Thymus (tissue), 11 donors: ENCODE data around the gene UNC13B. TPM values are rescaled to one million over a fixed set of nuclear protein-coding genes. Genes with fewer than 3 reads are reported as not detected.

Source experiments
- DNase-seq, 9 donors: peaks; one replicate each; pipeline ENCODE4 v3.0.0-alpha.2; 2013; ENCODE audit warnings: low spot score in 9 of 9, low read depth in 6 of 9, missing footprints in 1 of 9
- H3K27ac ChIP-seq, 2 donors: one replicate each; pipeline ENCODE4 v1.5.1; 2013; ENCODE audit warnings: control low read depth in 1 of 2, low read depth in 1 of 2, low read length in 1 of 2, mild to moderate bottlenecking in 1 of 2, moderate library complexity in 1 of 2
- H3K27me3 ChIP-seq, 2 donors: one replicate each; pipeline ENCODE4 v1.5.1; 2013; ENCODE audit warnings: low read length in 1 of 2; ENCODE audit not compliant: control insufficient read depth in 2 of 2, insufficient read depth in 1 of 2
- H3K36me3 ChIP-seq, 2 donors: one replicate each; pipeline ENCODE4 v1.5.1; 2013; ENCODE audit warnings: low read length in 1 of 2, mild to moderate bottlenecking in 1 of 2, moderate library complexity in 1 of 2; ENCODE audit not compliant: control insufficient read depth in 2 of 2, insufficient read depth in 2 of 2
- H3K4me1 ChIP-seq, 2 donors: one replicate each; pipeline ENCODE4 v1.5.1; 2013; ENCODE audit warnings: low read length in 2 of 2; ENCODE audit not compliant: control insufficient read depth in 2 of 2, insufficient read depth in 2 of 2
- H3K4me3 ChIP-seq, 2 donors: one replicate each; pipeline ENCODE4 v1.5.1; 2013; ENCODE audit warnings: low read length in 2 of 2, control low read depth in 1 of 2, mild to moderate bottlenecking in 1 of 2
- H3K9me3 ChIP-seq, 2 donors: one replicate each; pipeline ENCODE4 v1.5.1; 2013; ENCODE audit warnings: low read length in 1 of 2, mild to moderate bottlenecking in 1 of 2; ENCODE audit not compliant: control insufficient read depth in 2 of 2, insufficient read depth in 1 of 2
- WGBS: extraction: QIAGEN DNeasy Blood & Tissue Kit; methylation state at CpG from one replicate; pipeline ENCODE4 v1.1.7; 2013; 5-methylcytosine and 5-hydroxymethylcytosine counted together
- polyA plus RNA-seq: library from polyadenylated mRNA; stranded (reverse); fragments of 200-250 nt; gene quantifications from one replicate; pipeline ENCODE4 v1.2.3, GENCODE V29; 2013
- total RNA-seq: library from RNA; stranded (reverse); fragments of 120-200 nt; gene quantifications from one replicate; pipeline ENCODE4 v1.2.4, GENCODE V29; 2013
- donor health status: healthy.

Gene UNC13B
- total and polyA plus RNA-seq, 2 donors, result 3.5 to 6.9 TPM

DNA sequence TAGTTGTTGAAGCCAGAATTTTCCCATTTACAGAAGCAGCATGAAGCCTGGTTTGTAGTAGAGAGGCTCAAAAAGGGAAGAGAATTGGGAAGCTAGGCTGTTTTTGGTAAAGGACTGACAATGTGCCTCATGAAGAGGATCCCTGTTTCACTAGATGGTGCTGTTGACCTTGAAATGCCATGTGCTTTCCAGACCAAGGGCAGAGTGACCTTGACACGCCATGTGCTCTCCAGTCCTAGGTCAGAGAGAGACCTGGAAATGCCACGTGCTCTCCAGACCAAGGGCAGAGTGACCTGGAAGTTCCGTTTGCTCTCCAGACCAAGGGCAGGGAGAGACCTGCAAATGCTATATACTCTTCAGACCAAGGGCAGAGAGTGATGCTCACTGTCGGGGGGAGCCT is 32.0 kb downstream of the UNC13B start:
- Histone ChIP-seq H3K4me1 (no peaks in the 10 kb centered on the region), H3K9me3 (peaks cover 0 to 19% of the 10 kb centered on the region in 2 donors), H3K27me3 (no peaks in the 10 kb centered on the region), H3K27ac (no peak overlapping the region), H3K36me3 (no peaks in the 10 kb centered on the region), H3K4me3 (no peak overlapping the region)
- 98% methylated on average over 4 of the region's 4 CpGs for WGBS
- no peak for DNase-seq

DNA sequence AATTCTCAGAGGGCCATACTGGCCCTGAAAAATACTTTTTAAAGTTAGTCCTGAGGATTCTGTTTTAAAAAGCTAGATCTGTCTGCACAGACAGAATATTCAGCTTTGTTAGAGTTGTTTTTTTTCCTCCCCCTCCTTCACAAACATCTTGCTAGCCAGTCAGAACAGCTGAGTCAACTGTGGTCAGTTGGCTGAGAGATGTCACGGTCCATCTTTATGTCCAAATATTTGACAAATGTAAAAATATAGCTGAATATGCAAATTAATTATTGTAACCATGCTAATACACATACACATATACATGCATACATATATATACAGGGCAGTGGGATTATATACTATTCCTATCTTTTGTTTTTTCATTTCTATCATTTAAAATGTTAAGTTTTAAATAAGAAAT is 33.9 kb downstream of the UNC13B start:
- WGBS, result 84% methylated on average over 1 of the region's 1 CpG
- H3K27ac ChIP-seq, result no peak overlapping the region
- no peaks in the 10 kb centered on the region for H3K36me3 ChIP-seq
- H3K27me3 ChIP-seq, result no peaks in the 10 kb centered on the region
- H3K4me3 ChIP-seq, result no peak overlapping the region
- no peaks in the 10 kb centered on the region for H3K4me1 ChIP-seq
- DNase-seq, result no peak
- peaks cover 0 to 19% of the 10 kb centered on the region in 2 donors for H3K9me3 ChIP-seq

DNA sequence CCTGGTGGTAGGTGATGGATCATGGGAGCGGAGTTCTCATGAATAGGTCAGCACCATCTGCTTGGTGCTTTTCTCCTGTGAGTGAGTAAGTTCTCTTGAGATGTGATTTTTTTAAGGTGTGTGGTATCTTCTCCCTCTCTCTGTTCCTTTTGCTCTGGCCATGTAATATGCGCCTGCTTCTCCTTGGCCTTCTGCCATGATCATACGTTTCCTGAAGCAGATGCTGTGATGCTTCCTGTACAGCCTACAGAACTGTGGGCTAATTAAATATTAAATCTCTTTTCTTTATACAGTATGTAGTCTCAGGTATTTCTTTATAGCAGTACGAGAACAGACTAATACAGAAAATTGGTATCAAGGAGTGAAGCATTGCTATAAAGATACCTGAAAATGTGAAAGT is 36.4 kb downstream of the UNC13B start:
- DNase-seq, result no peak
- Histone ChIP-seq H3K4me1 (no peaks in the 10 kb centered on the region), H3K27ac (no peak overlapping the region), H3K27me3 (no peaks in the 10 kb centered on the region), H3K9me3 (peaks cover 0 to 5% of the 10 kb centered on the region in 2 donors), H3K36me3 (no peaks in the 10 kb centered on the region), H3K4me3 (no peak overlapping the region)
- WGBS, result 68% methylated on average over 4 of the region's 4 CpGs

DNA sequence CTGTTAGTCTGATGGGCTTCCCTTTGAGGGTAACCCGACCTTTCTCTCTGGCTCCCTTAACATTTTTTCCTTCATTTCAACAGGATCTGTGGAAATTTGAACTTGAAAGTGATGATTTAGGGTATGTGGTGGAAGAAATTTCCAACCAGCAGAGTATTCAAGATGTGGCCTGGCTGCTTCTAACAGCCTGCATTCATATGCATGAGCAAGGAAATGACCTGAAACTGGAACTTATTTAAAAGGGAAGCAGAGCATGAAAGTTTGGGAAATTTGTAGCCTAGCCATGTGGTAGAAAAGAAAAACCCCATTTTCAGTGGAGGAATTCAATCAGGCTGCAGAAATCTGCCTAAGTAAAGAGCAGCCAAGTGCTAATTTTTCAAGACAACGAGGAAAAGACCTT is 41.7 kb downstream of the UNC13B start:
- H3K9me3 ChIP-seq, result peaks cover 0 to 11% of the 10 kb centered on the region in 2 donors
- no peak for DNase-seq
- WGBS, result 89% methylated on average over 2 of the region's 2 CpGs

DNA sequence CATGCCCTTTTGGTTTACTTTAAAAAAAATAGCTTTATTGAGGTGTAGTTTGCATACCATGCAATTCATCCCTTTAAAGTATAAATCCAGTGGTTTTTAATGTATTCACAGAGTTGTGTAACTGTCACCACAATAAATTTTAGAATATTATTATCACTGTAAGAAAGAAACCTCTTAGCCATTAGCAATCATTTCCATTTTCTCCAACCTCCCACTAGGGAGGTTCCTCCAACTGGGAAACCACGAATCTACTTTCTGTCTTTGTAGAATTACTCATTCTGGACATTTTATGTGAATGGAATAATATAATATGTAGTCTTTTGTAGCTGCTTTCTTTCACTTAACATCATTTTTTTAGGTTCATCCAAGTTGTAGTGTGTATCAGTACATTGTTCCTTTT is 43.5 kb downstream of the UNC13B start:
- H3K4me1 ChIP-seq, result no peaks in the 10 kb centered on the region
- DNase-seq, result no peak
- H3K27me3 ChIP-seq, result no peaks in the 10 kb centered on the region
- H3K27ac ChIP-seq, result no peak overlapping the region
- H3K9me3 ChIP-seq, result peaks cover 0 to 11% of the 10 kb centered on the region in 2 donors
- WGBS, result 92% methylated on average over 1 of the region's 1 CpG
- H3K36me3 ChIP-seq, result no peaks in the 10 kb centered on the region
- H3K4me3 ChIP-seq, result no peak overlapping the region

More for the DNA sequence above, 41.7 kb downstream of the UNC13B start:
- Histone ChIP-seq H3K4me1 (no peaks in the 10 kb centered on the region), H3K4me3 (no peak overlapping the region), H3K27me3 (no peaks in the 10 kb centered on the region), H3K36me3 (no peaks in the 10 kb centered on the region), H3K27ac (no peak overlapping the region)

DNA sequence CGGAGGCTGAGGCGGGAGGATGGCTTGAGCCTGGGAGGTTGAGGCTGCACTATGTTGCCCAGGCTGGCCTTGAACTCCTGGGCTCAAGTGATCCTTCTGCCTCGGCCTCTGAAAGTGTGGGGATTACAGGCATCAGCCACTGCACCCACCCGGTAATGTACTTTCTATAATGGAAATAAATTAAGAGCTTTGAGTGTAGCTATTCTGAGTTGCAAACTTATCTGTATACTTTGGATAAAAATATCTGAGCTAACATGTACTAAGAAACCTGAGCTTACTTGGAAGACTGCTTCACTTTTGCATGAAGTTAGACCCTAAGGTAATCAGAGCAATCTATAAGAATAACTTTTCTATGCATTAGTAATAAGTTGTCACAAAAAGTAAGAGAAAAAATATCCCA is 50.0 kb downstream of the UNC13B start:
- H3K4me3 ChIP-seq, result no peak overlapping the region
- WGBS, result 97% methylated on average over 4 of the region's 4 CpGs
- H3K9me3 ChIP-seq, result no peaks in the 10 kb centered on the region
- no peaks in the 10 kb centered on the region for H3K36me3 ChIP-seq
- no peak for DNase-seq
- no peaks in the 10 kb centered on the region for H3K4me1 ChIP-seq
- no peaks in the 10 kb centered on the region for H3K27me3 ChIP-seq
- no peak overlapping the region for H3K27ac ChIP-seq

DNA sequence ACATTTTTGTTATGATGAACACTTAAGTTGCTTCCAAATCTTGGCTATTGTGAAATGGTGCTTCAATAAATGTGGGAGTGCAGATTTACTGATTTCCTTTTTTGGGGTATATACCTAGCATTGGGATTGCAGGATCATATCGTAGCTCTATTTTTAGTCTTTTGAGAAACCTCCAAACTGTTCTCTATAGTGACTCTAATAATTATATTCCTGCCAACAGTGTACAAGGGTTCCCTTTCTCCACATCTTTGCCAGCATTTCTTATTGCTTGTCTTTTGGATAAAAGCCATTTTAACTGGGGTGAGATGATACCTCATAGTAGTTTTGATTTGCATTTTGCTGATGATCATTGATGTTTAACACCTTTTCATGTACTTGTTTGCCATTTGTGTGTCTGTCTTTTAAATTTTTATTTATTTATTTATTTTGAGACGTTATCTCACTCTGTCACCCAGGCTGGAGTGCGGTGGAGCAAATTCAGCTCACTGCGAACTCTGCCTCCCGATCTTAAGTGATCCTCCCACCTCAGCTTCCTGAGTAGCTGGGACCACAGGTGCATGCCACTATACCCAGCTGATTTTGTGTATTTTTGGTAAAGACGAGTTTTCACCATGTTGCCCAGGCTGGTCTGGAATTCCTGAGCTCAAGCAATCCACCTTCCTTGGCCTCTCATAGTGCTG is 59.0 kb downstream of the UNC13B start:
- Histone ChIP-seq H3K4me3 (no peak overlapping the region), H3K27me3 (no peaks in the 10 kb centered on the region), H3K27ac (no peak overlapping the region), H3K36me3 (no peaks in the 10 kb centered on the region), H3K9me3 (no peaks in the 10 kb centered on the region), H3K4me1 (no peaks in the 10 kb centered on the region)
- DNase-seq, result no peak
- WGBS, result 96% methylated on average over 6 of the region's 6 CpGs

DNA sequence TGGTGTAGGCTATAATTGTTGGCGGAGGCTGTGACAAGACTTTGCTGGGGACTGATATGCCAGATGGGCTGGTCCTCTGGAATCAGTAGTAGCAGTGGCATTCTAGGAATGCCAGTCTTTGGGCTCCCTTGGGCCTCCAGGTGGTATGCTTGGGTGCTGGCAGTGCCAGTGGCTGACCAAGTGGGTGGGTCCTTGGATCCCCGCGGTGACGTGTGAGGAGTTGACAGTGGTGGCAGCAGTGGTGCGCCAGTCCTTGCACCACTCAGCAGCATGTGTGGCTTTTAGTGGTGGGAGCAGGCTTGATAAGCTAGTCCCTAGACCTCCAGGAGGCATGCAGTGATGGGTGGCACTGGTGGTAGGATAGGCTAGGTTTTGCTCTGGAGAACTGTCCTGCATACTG is 63.9 kb downstream of the UNC13B start:
- whole genome bisulfite sequencing, result over 99% methylated on average over 5 of the region's 5 CpGs

DNA sequence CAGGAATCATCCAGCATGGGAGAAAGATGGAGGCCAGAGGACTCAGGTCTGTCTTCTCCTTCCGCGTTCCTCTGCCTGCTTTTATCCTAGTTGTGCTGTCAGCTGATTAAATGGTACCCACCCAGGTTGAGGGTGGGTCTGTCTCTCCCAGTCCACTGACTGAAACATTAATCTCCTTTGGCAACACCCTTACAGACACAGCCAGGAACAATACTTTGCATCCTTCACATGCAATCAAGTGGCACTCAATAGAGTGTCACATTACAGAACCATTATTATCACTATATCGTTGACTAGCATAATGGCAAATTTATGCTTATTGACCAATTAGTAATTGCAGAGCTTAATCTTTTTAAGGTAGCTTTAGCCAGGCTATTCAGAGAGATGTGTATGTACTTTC is 64.8 kb downstream of the UNC13B start:
- 95% methylated on average over 3 of the region's 3 CpGs for WGBS
- H3K36me3 ChIP-seq, result no peaks in the 10 kb centered on the region
- no peaks in the 10 kb centered on the region for H3K9me3 ChIP-seq
- no peak overlapping the region for H3K27ac ChIP-seq
- no peaks in the 10 kb centered on the region for H3K27me3 ChIP-seq
- no peak for DNase-seq
- H3K4me1 ChIP-seq, result peaks cover 0 to 3% of the 10 kb centered on the region in 2 donors
- H3K4me3 ChIP-seq, result no peak overlapping the region

More for the DNA sequence above, 63.9 kb downstream of the UNC13B start:
- Histone ChIP-seq H3K36me3 (no peaks in the 10 kb centered on the region), H3K27ac (no peak overlapping the region), H3K27me3 (no peaks in the 10 kb centered on the region), H3K4me3 (no peak overlapping the region), H3K9me3 (no peaks in the 10 kb centered on the region), H3K4me1 (peaks cover 0 to 3% of the 10 kb centered on the region in 2 donors)
- DNase-seq, result no peak
